ENCODE measurements around the gene MUSK. TPM values are rescaled to one million over a fixed set of nuclear protein-coding genes. Genes with fewer than 3 reads are reported as not detected.

Gene MUSK
- total RNA-seq, 1 donor from 2014 or later = not detected

- ATAC-seq (ENCODE audit: low read depth) (no peak), DNase-seq (no peak)
- TF ChIP-seq, protein P1, sequence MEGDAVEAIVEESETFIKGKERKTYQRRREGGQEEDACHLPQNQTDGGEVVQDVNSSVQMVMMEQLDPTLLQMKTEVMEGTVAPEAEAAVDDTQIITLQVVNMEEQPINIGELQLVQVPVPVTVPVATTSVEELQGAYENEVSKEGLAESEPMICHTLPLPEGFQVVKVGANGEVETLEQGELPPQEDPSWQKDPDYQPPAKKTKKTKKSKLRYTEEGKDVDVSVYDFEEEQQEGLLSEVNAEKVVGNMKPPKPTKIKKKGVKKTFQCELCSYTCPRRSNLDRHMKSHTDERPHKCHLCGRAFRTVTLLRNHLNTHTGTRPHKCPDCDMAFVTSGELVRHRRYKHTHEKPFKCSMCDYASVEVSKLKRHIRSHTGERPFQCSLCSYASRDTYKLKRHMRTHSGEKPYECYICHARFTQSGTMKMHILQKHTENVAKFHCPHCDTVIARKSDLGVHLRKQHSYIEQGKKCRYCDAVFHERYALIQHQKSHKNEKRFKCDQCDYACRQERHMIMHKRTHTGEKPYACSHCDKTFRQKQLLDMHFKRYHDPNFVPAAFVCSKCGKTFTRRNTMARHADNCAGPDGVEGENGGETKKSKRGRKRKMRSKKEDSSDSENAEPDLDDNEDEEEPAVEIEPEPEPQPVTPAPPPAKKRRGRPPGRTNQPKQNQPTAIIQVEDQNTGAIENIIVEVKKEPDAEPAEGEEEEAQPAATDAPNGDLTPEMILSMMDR (IDR thresholded peaks at IDR 0.05) = no peak
- H3K27ac Mint-ChIP-seq = no peak overlapping the region
- H3K27me3 Mint-ChIP-seq = peaks cover 3% of the 10 kb centered on the region
- H3K4me1 Mint-ChIP-seq = no peaks in the 10 kb centered on the region
- H3K36me3 Mint-ChIP-seq (ENCODE audit: low read depth) = no peaks in the 10 kb centered on the region
- no peaks in the 10 kb centered on the region for H3K9me3 Mint-ChIP-seq
- CTCF ChIA-PET = no interaction called here
- POLR2A ChIA-PET = no interaction called here
- H3K4me3 Mint-ChIP-seq = no peak overlapping the region
- intact Hi-C loops (cut with micrococcal nuclease) = no loop called here
These were observed 842 bp downstream of the MUSK start for GRCh38 chr9:110669433-110669832.

- intact Hi-C loops (cut with micrococcal nuclease) = no loop called here
- Mint-ChIP-seq H3K27ac (no peak overlapping the region), H3K9me3 (no peaks in the 10 kb centered on the region), H3K4me1 (no peaks in the 10 kb centered on the region), H3K4me3 (no peak overlapping the region), H3K36me3 (ENCODE audit: low read depth) (no peaks in the 10 kb centered on the region), H3K27me3 (no peaks in the 10 kb centered on the region)
- CTCF ChIA-PET = no interaction called here
- ATAC-seq (ENCODE audit: low read depth) = no peak
- POLR2A ChIA-PET = no interaction called here
- no peak for DNase-seq
- TF ChIP-seq, protein P1 (IDR thresholded peaks at IDR 0.05) = no peak
These were observed 3.3 kb downstream of the MUSK start for GRCh38 chr9:110671849-110672248.

- Mint-ChIP-seq H3K36me3 (ENCODE audit: low read depth) (no peaks in the 10 kb centered on the region), H3K27me3 (no peaks in the 10 kb centered on the region), H3K27ac (no peak overlapping the region), H3K9me3 (no peaks in the 10 kb centered on the region), H3K4me1 (no peaks in the 10 kb centered on the region), H3K4me3 (no peak overlapping the region)
- ChIA-PET POLR2A (no interaction called here), CTCF (no interaction called here)
- ATAC-seq (ENCODE audit: low read depth) = no peak
- intact Hi-C loops (cut with micrococcal nuclease) = no loop called here
- TF ChIP-seq, protein P1 (IDR thresholded peaks at IDR 0.05) = no peak
- DNase-seq = no peak
These were observed 4.4 kb downstream of the MUSK start for GRCh38 chr9:110672873-110673510.

DNA sequence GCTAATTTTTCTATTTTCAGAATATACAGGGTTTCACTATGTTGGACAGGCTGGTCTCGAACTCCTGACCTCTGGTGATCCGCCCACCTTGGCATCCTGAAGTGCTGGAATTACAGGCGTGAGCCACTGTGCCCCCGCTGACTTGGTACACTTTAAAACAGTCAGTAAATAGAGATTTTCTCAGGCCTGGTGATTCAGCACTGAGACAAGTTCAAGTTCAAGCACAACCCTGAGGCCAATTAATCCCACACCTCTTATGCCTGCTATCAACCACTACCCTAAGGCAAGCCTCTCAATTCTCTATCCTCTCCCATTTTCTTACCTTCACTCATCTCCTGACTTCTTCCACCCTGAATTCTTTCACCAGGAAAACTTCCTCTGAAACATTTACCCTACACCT, 18.9 kb downstream of the MUSK start:
- H3K27me3 Mint-ChIP-seq = peaks cover 2% of the 10 kb centered on the region
- CTCF ChIA-PET = no interaction called here
- no peak overlapping the region for H3K4me3 Mint-ChIP-seq
- ATAC-seq (ENCODE audit: low read depth) = no peak
- H3K27ac Mint-ChIP-seq = no peak overlapping the region
- intact Hi-C loops (cut with micrococcal nuclease) = no loop called here
- no peaks in the 10 kb centered on the region for H3K36me3 Mint-ChIP-seq (ENCODE audit: low read depth)
- POLR2A ChIA-PET = no interaction called here
- H3K9me3 Mint-ChIP-seq = no peaks in the 10 kb centered on the region
- H3K4me1 Mint-ChIP-seq = no peaks in the 10 kb centered on the region
- no peak for DNase-seq
- TF ChIP-seq, protein P1 (IDR thresholded peaks at IDR 0.05) = no peak

GRCh38 chr9:110688329-110688728, 19.7 kb downstream of the MUSK start:
- CTCF ChIA-PET = no interaction called here
- TF ChIP-seq, protein P1 (IDR thresholded peaks at IDR 0.05) = no peak
- POLR2A ChIA-PET = no interaction called here
- ATAC-seq (ENCODE audit: low read depth) (no peak), DNase-seq (no peak)
- Mint-ChIP-seq H3K9me3 (no peaks in the 10 kb centered on the region), H3K27ac (no peak overlapping the region), H3K27me3 (no peaks in the 10 kb centered on the region), H3K4me1 (no peaks in the 10 kb centered on the region), H3K4me3 (no peak overlapping the region), H3K36me3 (ENCODE audit: low read depth) (no peaks in the 10 kb centered on the region)
- intact Hi-C loops (cut with micrococcal nuclease) = no loop called here

All from activated B cell treated with CpG ODN at 0.5 μM for 24 hours (primary cell).